GM12878 (cell line): ENCODE data around the gene CMSS1. TPM values are rescaled to one million over a fixed set of nuclear protein-coding genes. Genes with fewer than 3 reads are reported as not detected.

Source experiments
- ATAC-seq: fragments of 200-7000 bp; cut with Tn5 transposase; 3 replicates; pipeline ENCODE4 v1.9.1; 2020; ENCODE audit warnings: mild to moderate bottlenecking, moderate library complexity
- BruUV-seq: library from RNA; stranded (reverse); fragments of 400-500 nt; replicated peaks from 2 replicates; lab custom pipeline; 2021; lab: Mats Ljungman, UMichigan
- CTCF ChIA-PET: fragments of 300-600 bp; sonication (Branson Sonifier 250); formaldehyde crosslinking; extraction: SDS; loops from one replicate; lab custom pipeline; 2021; ENCODE audit warnings: inconsistent platforms; lab: Yijun Ruan, JAX
- POLR2A ChIA-PET: fragments of 350-600 bp; formaldehyde crosslinking; extraction: SDS; loops from one replicate; lab custom pipeline; 2021; ENCODE audit warnings: inconsistent platforms; lab: Charles Lee
- RAD21 ChIA-PET: fragments of 300-600 bp; sonication (Branson Sonifier 250); formaldehyde crosslinking; loops from one replicate; lab custom pipeline; 2023; ENCODE audit warnings: antibody characterized with exemption; ENCODE audit not compliant: unreplicated experiment; lab: Charles Lee
- SMC1A ChIA-PET: fragments of 300-600 bp; sonication (Branson Sonifier 250); formaldehyde crosslinking; loops from one replicate; lab custom pipeline; 2023; ENCODE audit not compliant: unreplicated experiment, uncharacterized antibody; lab: Charles Lee
- DNase-seq: peaks from one replicate; pipeline ENCODE4 v3.0.0-alpha.2; 2011; ENCODE audit warnings: low read depth, low spot score
- FAIRE-seq: peaks from 3 replicates; lab custom pipeline; 2011; peaks lifted over from hg19 to GRCh38; lab: Jason Lieb, UNC
- H2AFZ ChIP-seq: 2 replicates; pipeline ENCODE4 v1.6.0; 2011; ENCODE audit warnings: low read depth, low read length, control low read depth; ENCODE audit not compliant: control insufficient read depth
- H3K27ac ChIP-seq: 2 replicates; pipeline ENCODE4 v1.5.1; 2011; ENCODE audit warnings: control low read depth; ENCODE audit not compliant: control insufficient read depth, insufficient read depth
- H3K27me3 ChIP-seq, 2 experiments: replicated peaks in 1 of 2; 2 replicates each; pipeline versions ENCODE4 v1.6.0 to v1.6.1; 2011; ENCODE audit warnings: low read length in 1 of 2; ENCODE audit not compliant: control insufficient read depth in 2 of 2, insufficient read depth in 2 of 2
- H3K36me3 ChIP-seq, 2 experiments: 2 replicates each; pipeline ENCODE4 v1.5.1; 2011; ENCODE audit warnings: low read length in 1 of 2; ENCODE audit not compliant: control insufficient read depth in 2 of 2, insufficient read depth in 2 of 2
- H3K4me1 ChIP-seq: 2 replicates; pipeline ENCODE4 v1.6.1; 2011; ENCODE audit warnings: mild to moderate bottlenecking, low read length, moderate library complexity, mixed read lengths; ENCODE audit not compliant: control insufficient read depth, insufficient read depth
- H3K4me2 ChIP-seq: 2 replicates; pipeline ENCODE4 v1.6.0; 2011; ENCODE audit warnings: control low read depth; ENCODE audit not compliant: control insufficient read depth, insufficient read depth
- H3K4me3 ChIP-seq: fragments of 200-600 bp; sonication (generic); 2 replicates; pipeline ENCODE4 v1.5.1; 2016
- H3K79me2 ChIP-seq: 2 replicates; pipeline ENCODE4 v1.6.0; 2011; ENCODE audit warnings: low read length; ENCODE audit not compliant: control insufficient read depth, insufficient read depth
- H3K9ac ChIP-seq: 2 replicates; pipeline ENCODE4 v1.8.0; 2011; ENCODE audit warnings: low read length, control low read depth, mixed read lengths; ENCODE audit not compliant: control insufficient read depth, insufficient read depth
- H3K9me3 ChIP-seq: replicated peaks from 3 replicates; pipeline ENCODE4 v1.5.1; 2011; ENCODE audit warnings: mild to moderate bottlenecking, low read length; ENCODE audit not compliant: control insufficient read depth, insufficient read depth
- H4K20me1 ChIP-seq: 2 replicates; pipeline ENCODE4 v1.6.0; 2011; ENCODE audit not compliant: control insufficient read depth, insufficient read depth
- ATF7 ChIP-seq: fragments of 450-650 bp; IDR thresholded peaks from 2 replicates; pipeline ENCODE4 v1.6.1; 2016; ENCODE audit warnings: low read depth, mild to moderate bottlenecking
- EGR1 ChIP-seq, 2 experiments: IDR thresholded peaks; 1 replicate in 1 of 2; 2 replicates in 1 of 2; pipeline ENCODE4 v1.6.1; 2011 to 2012; ENCODE audit warnings: low read depth in 2 of 2, low read length in 2 of 2, borderline replicate concordance in 1 of 2, mild to moderate bottlenecking in 1 of 2, moderate library complexity in 1 of 2
- NR2C1 ChIP-seq: fragments of 450-650 bp; IDR thresholded peaks from 2 replicates; pipeline ENCODE4 v1.6.1; 2017; ENCODE audit warnings: antibody characterized with exemption, mild to moderate bottlenecking, moderate library complexity
- TCF3 ChIP-seq: IDR thresholded peaks from 2 replicates; pipeline ENCODE4 v1.6.1; 2012; ENCODE audit warnings: low read depth, mild to moderate bottlenecking, low read length, borderline replicate concordance; ENCODE audit not compliant: insufficient read depth
- ZNF217 ChIP-seq: fragments of 450-650 bp; IDR thresholded peaks from 2 replicates; pipeline ENCODE4 v1.6.1; 2017; ENCODE audit warnings: antibody characterized with exemption, mild to moderate bottlenecking
- WGBS: methylation state at CpG from one replicate; pipeline ENCODE4 v1.1.6; 2016; ENCODE audit warnings: low lambda C conversion rate; ENCODE audit not compliant: insufficient replicate concordance, insufficient coverage; ENCODE audit errors: missing lambda C conversion rate; 5-methylcytosine and 5-hydroxymethylcytosine counted together
- in situ Hi-C: fragments of 300-500 bp; cut with MboI; formaldehyde crosslinking; loops from 9 replicates; pipeline ENCODE4 v1.14.3; 2018; ENCODE audit warnings: mixed read lengths
- intact Hi-C: fragments of 100-400 bp; cut with micrococcal nuclease; formaldehyde crosslinking; loops from one replicate; pipeline ENCODE4 v1.14.2; 2022; ENCODE audit not compliant: unreplicated experiment
- polyA plus RNA-seq, 11 experiments: library from polyadenylated mRNA; depleted of rRNA in 4 of 11; unstranded in 6 of 11; stranded (reverse) in 5 of 11; fragments of >200 nt; fragmentation: Nextera tagmentation in 4 of 11; fragmentation: Illumina TruSeq in 1 of 11; extraction: Ambion mirVana in 4 of 11; extraction: Trizol in 1 of 11; gene quantifications; 1 replicate in 1 of 11; 2 replicates in 10 of 11; pipeline versions ENCODE4 v1.2.1 to v1.2.3, GENCODE V29; 2011 to 2016; ENCODE audit warnings: inconsistent platforms in 2 of 11, missing spikeins in 2 of 11, low read depth in 1 of 11
- total RNA-seq, 4 experiments: library from RNA; depleted of rRNA in 3 of 4; stranded (reverse); fragments of >200 nt in 3 of 4; fragmentation: Illumina TruSeq in 1 of 4; extraction: Trizol in 1 of 4; gene quantifications; 2 replicates each; pipeline versions ENCODE4 v1.2.1 to v1.2.3, GENCODE V29; 2013 to 2021
- TF ChIP-seq, protein P1 (sequence below): IDR thresholded peaks from 2 replicates; pipeline ENCODE4 v1.6.1; 2012; ENCODE audit warnings: mild to moderate bottlenecking, low read depth, low read length
- TF ChIP-seq, protein P2 (sequence below): fragments of 450-650 bp; IDR thresholded peaks from 2 replicates; pipeline ENCODE4 v1.6.1; 2017; ENCODE audit warnings: antibody characterized with exemption, mild to moderate bottlenecking, moderate library complexity

CMSS1 gene
- total and polyA plus RNA-seq, 10 of the 15 experiments (the other 5 are each of a cell fraction or from before 2014, with no cell fraction given) = 31.0 to 118 (median 70.1) TPM

DNA sequence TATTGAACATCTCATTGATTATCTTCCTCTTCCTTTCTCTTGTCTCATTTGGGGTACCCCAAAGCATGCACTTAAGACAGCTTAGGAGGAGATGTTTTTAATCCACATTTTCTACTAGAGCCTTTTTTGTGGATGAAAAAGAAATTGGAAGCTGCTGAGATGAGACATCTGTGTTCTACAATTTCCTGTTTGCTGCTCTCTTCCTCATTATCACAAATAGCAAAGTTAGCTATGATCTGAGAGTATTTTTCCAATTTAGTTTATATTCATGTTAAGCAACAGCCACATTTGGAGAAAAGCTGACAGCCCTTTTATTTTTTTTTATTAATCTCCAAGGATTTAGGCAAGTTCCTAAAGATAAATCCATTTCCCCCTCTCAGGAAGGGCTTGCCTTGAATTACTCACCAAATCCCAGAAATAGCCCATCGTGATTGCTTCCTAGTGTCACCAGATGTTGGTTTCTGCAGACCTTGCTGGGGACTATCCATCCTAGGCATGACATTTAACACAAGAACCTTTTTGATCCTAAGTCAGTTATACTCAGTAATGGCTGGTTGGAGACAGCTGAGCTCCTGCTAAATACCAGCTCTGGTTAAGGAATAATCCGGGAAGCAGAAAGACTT lies 367.4 kb downstream of the CMSS1 start (continued):
- TF ChIP-seq TCF3 = no peak
- no peak for TF ChIP-seq ZNF217

DNA sequence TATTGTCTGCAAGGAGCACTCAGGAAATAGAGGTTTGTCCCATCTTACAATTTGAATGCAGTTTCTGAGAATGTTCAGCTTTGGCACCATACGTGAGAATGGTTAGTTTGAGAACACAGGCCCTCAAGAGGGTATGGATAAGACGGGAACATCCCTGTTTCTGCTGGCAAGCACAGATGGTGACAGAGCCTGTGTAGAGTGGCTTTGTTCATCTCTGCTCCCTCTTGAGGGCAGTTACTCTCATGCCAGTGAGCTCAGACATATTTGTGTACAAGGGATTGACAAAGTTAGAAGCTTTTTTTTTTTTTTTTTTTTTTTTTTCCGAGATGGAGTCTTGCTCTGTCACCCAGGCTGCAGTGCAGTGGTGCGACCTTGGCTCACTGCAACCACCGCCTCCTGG lies 368.2 kb downstream of the CMSS1 start:
- no peaks in the 10 kb centered on the region for H3K27me3 ChIP-seq
- BruUV-seq = no TSS peak
- H2AFZ ChIP-seq = no peak overlapping the region
- no peaks in the 10 kb centered on the region for H3K36me3 ChIP-seq
- no peaks in the 10 kb centered on the region for H4K20me1 ChIP-seq
- H3K4me1 ChIP-seq = no peaks in the 10 kb centered on the region
- FAIRE-seq (no peak), ATAC-seq (no peak), DNase-seq (no peak)
- in situ Hi-C loops = no loop called here
- no peak overlapping the region for H3K4me3 ChIP-seq
- 50% methylated on average over 4 of the region's 5 CpGs for WGBS
- ChIA-PET POLR2A (interaction anchor here (0.6 kb wide), 1 partner anchor 713 kb away, joined by 3 read pairs; no protein-coding TSS in a partner anchor), RAD21 (interaction anchor here (0.9 kb wide), 1 partner anchor 13 kb away, joined by 3 read pairs; no protein-coding TSS in a partner anchor), SMC1A (interaction anchor here (0.6 kb wide), 1 partner anchor 34 kb away, joined by 4 read pairs; no protein-coding TSS in a partner anchor), CTCF (interaction anchor here (0.6 to 0.8 kb wide), 2 partner anchors 15 to 449 kb away, joined by 3 to 4 read pairs; no protein-coding TSS in a partner anchor)
- H3K79me2 ChIP-seq = no peaks in the 10 kb centered on the region
- H3K9me3 ChIP-seq = no peaks in the 10 kb centered on the region; the same call in 2 of the 3 replicates
- intact Hi-C loops = no loop called here
- H3K9ac ChIP-seq = no peak overlapping the region
- H3K27ac ChIP-seq = no peak overlapping the region
- no peak overlapping the region for H3K4me2 ChIP-seq
- TF ChIP-seq NR2C1 = no peak

DNA sequence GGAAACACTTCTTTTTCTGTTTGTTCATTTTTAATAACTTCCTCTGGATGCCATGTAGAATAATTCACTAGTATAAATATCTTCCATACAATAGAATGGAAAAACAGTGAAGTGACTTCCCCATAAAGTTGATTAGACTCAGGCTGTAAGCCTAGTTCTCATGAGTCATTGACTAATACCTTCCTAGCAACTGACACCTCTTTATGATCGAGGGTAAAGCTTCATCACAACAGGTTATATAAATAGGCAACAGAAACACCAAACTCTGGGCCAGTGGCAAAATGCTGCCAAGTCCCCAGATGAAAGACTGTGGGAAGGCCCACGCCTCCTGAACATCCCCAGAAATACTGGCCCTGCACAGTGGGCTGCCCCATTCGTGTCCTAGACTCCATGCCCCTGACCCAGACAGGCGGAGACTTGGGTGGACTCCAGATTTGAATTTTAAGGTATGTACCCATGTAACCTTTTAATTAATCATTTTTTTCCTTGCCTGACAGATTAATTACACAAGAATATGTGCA lies 371.8 kb downstream of the CMSS1 start:
- Histone ChIP-seq H3K4me1 (no peaks in the 10 kb centered on the region), H3K27me3 (no peaks in the 10 kb centered on the region), H4K20me1 (no peaks in the 10 kb centered on the region), H3K27ac (no peak overlapping the region), H3K79me2 (no peaks in the 10 kb centered on the region), H3K36me3 (no peaks in the 10 kb centered on the region), H2AFZ (no peak overlapping the region), H3K9ac (no peak overlapping the region), H3K4me3 (no peak overlapping the region), H3K4me2 (no peak overlapping the region), H3K9me3 (no peaks in the 10 kb centered on the region)
- in situ Hi-C loops = no loop called here
- ChIA-PET RAD21 (no interaction called here), SMC1A (no interaction called here), CTCF (no interaction called here), POLR2A (no interaction called here)
- ATAC-seq (no peak), DNase-seq (no peak), FAIRE-seq (no peak)
- BruUV-seq = no TSS peak
- WGBS = 55% methylated on average over 4 of the region's 4 CpGs
- intact Hi-C loops = no loop called here
- TF ChIP-seq ATF7 = no peak
- TF ChIP-seq, protein P1, sequence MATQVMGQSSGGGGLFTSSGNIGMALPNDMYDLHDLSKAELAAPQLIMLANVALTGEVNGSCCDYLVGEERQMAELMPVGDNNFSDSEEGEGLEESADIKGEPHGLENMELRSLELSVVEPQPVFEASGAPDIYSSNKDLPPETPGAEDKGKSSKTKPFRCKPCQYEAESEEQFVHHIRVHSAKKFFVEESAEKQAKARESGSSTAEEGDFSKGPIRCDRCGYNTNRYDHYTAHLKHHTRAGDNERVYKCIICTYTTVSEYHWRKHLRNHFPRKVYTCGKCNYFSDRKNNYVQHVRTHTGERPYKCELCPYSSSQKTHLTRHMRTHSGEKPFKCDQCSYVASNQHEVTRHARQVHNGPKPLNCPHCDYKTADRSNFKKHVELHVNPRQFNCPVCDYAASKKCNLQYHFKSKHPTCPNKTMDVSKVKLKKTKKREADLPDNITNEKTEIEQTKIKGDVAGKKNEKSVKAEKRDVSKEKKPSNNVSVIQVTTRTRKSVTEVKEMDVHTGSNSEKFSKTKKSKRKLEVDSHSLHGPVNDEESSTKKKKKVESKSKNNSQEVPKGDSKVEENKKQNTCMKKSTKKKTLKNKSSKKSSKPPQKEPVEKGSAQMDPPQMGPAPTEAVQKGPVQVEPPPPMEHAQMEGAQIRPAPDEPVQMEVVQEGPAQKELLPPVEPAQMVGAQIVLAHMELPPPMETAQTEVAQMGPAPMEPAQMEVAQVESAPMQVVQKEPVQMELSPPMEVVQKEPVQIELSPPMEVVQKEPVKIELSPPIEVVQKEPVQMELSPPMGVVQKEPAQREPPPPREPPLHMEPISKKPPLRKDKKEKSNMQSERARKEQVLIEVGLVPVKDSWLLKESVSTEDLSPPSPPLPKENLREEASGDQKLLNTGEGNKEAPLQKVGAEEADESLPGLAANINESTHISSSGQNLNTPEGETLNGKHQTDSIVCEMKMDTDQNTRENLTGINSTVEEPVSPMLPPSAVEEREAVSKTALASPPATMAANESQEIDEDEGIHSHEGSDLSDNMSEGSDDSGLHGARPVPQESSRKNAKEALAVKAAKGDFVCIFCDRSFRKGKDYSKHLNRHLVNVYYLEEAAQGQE = no peak
- no peak for TF ChIP-seq EGR1 (IDR thresholded peaks at IDR 0.05; ENCODE audit: borderline replicate concordance in 1 of 2, low read depth in 2 of 2, low read length in 2 of 2)
- TF ChIP-seq, protein P2, sequence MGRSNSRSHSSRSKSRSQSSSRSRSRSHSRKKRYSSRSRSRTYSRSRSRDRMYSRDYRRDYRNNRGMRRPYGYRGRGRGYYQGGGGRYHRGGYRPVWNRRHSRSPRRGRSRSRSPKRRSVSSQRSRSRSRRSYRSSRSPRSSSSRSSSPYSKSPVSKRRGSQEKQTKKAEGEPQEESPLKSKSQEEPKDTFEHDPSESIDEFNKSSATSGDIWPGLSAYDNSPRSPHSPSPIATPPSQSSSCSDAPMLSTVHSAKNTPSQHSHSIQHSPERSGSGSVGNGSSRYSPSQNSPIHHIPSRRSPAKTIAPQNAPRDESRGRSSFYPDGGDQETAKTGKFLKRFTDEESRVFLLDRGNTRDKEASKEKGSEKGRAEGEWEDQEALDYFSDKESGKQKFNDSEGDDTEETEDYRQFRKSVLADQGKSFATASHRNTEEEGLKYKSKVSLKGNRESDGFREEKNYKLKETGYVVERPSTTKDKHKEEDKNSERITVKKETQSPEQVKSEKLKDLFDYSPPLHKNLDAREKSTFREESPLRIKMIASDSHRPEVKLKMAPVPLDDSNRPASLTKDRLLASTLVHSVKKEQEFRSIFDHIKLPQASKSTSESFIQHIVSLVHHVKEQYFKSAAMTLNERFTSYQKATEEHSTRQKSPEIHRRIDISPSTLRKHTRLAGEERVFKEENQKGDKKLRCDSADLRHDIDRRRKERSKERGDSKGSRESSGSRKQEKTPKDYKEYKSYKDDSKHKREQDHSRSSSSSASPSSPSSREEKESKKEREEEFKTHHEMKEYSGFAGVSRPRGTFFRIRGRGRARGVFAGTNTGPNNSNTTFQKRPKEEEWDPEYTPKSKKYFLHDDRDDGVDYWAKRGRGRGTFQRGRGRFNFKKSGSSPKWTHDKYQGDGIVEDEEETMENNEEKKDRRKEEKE = no peak
